GM10847 (cell line): ENCODE results near the gene RNASE4.

Experiments
- POLR2A ChIP-seq: IDR thresholded peaks from 2 replicates; pipeline ENCODE4 v1.6.1; 2011; ENCODE audit not compliant: insufficient read length; ENCODE audit errors: extremely low read depth

The RNASE4 gene

DNA sequence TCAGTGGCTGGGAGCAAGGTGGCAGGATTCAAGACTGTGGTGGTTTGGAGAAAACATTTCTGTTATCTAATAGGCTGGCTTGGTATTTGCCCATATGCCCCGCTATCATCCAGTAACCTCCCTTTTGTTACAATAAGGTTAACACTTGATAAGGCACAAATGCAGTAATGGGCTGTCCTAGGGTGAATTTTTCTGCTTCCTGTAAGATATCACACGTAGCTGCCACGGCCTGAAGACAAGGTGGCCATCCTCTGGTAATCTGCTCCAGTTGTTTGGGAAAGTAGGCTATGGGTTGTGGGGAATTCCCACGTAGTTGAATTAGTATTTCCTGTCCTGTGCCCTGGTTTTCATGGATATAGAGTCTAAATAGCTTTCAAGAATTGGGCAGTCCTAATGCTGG lies 27.3 kb downstream of the RNASE4 start:
- TF ChIP-seq POLR2A, result no peak

DNA sequence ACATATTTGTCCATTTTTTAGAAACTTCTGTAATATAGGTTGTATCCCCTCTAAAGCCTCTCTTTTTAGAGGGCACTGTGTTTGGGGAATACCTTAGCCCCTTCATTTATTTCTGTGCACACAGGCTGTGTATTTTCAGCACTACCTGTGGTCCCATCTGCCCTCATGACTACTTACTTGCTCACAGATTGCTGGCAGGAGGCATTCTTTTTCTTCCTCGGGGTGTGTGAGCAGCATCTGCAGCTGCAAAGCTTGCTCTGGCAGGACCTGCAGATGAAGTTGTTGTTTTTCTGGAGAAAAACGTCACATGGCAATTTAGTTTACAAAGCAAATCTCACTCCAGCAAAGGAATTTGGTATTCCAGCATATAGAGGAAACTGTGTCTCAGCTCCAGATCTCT lies 28.5 kb downstream of the RNASE4 start:
- TF ChIP-seq POLR2A, result no peak

DNA sequence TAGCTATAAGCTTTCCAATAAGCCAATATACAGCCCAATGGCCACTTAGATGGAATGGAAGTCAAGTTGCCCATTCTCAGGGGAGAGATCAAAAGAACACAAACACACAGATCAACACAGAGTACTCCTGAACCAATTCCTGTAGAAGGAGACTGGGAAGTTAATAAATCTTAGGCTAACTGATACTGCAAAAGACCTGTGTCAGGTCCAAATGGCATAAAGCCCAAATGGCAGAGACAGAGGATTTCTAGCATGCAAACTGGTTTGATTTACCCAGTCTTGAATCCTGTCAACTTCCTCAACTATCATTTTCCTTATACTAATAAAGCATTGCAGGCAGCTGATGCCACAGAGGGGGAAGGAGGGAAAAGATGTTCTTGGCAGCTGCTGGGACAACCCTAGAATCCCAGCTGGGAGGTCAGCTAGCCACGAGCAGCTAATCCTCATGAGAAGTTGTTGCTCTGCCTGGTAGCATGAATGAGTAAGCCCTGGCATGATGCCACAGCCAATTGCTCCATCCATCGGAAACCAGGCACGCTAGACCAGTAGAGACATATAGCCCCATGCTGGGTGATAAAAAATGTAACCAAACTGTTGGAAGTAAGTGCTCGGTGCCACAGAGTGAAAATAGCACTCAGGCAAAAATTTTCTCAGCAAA lies 30.4 kb downstream of the RNASE4 start:
- no peak for TF ChIP-seq POLR2A

DNA sequence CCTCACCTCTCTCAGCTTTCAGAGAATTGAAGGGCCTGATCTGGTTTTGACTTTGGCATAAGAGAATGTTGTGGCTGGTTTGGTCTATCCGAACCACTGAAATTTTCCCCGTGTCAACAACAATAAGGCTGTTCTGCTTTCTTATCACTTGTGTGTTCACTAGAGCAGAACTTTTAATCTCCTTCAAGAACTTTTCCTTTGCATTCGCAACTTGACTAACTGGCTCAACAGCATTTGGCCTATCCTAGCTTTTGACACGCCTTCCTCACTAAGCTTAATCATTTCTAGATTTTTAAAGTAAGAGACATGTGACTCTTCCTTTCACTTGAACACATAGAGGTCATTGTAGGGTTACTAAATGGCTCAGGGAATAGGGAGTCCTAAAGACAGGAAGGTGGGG lies 35.4 kb downstream of the RNASE4 start:
- TF ChIP-seq POLR2A, result no peak

DNA sequence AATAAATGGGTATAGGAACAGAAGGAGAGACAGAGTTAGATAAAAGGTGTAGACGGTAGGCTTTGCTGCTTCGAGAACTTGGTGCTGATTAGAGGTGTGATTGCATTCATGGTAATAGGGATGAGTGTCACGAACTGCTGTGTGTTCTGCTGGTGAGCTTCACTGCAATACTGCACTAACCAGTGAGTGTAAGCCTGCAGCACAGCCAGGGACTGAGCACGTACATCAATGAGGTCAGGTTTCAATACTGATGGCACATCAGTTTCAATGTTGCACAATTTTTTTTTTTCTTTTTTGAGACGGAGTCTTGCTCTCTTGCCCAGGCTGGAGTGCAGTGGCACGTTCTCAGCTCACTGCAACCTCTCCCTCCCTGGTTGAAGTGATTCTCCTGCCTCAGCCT lies 36.4 kb downstream of the RNASE4 start:
- TF ChIP-seq POLR2A, result no peak

DNA sequence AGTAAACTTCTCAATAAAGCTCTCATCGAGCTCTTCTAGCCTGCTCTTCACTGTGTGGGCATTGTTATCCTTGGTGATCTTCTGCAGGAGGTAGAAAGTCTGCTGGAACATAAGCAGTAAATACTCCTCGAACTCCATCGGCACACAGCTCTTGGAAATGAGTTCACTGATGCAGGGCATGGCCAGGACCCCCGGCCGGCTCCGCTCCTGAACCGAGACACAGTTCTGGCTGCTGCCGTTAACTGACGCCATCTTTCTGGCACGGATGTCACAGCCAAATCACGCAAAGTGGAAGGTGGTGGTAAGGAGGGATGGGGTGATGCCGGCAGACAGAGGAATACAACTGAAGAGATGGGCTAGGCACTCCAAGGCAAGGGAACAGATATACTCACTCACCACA lies 37.7 kb downstream of the RNASE4 start:
- TF ChIP-seq POLR2A, result no peak

DNA sequence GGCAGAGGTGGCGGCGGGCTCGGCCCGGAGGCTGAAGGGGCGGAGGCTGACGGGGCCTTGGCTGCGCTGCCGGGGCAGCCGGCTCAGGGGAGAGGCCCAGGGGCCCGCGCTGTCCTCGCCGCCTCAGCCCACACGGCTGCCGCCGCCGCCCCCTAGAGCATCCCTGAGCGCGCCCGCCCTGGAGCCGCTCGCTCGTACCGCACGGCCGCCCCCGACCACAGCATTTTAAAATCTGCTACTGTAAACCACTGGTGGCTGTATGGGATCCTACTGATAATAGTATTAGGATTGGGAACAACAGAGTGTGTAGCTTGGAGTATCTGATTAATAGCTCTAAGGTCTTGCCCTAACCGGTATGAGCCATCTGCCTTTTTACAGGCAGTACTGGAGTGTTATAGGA lies 39.1 kb downstream of the RNASE4 start:
- no peak for TF ChIP-seq POLR2A

DNA sequence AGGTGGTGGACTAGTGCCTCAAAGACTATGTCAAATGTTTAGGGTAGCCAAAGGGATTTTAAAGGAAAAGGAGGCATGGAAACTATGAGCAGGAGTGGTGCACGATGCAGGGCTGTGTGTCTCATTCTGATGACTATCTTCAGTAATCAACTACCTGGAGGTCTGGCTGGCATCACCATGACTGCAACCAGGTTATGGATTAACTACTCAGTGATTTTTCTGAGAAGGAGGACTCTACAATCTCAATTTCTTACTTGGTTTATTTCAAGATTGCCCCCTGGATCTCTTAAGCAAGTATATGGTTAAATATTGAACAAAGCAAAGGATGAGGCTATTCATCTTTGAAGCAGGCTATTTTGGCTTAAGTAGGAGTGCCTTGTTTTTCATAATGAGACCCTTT lies 42.2 kb downstream of the RNASE4 start:
- no peak for TF ChIP-seq POLR2A

DNA sequence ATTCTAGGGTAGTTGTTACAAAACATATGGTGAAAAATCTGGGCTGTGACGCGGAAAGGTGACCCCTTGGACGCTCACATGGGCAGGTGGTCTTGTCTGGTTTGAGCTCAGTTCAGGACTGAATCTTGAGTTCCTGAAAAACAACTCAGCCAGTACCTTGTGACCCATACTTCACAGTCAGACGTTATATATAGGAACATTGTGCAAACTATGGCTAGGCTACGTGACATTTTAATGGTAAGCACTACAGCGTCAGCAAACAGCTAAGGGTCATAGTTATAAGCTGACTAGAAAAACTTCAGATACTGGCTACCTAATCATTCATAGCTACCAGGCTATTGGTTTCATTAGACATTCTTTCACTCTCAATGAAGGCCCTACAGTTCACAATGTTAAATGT lies 46.5 kb downstream of the RNASE4 start:
- TF ChIP-seq POLR2A, result no peak

DNA sequence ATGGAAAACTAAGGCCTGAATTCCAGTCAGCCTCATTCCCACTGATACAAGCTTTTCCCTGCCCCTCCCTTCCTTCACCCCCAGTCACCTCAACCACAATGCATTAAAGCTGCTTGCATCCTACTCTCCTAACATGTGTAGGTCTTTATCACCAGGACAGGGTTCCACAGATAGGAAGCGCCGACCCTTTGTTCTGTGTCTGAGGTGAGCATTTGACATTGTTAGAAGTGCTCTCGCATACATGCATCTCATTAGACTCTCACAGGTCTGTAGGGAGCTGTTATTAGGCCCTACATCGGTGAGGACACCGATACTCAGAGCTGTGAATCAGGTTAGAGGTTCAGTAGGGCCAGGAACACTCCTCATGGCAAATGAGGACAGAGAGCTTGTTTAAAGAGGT lies 48.1 kb downstream of the RNASE4 start:
- no peak for TF ChIP-seq POLR2A

DNA sequence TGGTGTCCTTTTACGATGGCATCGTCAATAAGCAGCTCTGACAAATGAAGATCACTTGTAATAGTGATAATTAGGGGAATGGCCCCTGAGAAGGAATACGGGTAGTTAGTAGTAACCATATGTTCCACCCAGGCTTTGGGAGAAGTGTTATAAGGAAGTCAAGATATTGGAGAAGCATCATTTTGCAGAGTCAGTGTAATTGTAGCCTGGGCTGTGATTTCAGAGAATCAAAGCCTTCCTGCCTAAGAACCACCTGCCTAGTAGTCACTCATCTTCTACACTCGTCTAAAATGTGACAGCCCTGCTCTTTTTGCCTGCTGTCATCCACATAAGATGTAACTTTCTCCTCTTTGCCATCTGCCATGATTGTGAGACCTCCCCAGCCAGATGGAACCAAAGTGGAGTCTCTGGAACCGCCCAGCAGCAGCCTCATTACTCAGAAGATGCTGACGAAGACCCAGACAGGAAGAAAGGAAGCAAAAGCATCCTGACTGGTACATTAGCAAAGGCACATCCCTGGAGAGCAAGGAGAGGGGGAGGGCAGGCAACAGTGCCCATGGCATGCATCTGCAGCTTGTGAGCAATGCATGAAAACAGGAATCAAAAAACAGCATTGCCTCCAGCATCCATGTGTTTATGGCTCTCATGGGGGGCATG lies 48.7 kb downstream of the RNASE4 start:
- TF ChIP-seq POLR2A, result no peak

DNA sequence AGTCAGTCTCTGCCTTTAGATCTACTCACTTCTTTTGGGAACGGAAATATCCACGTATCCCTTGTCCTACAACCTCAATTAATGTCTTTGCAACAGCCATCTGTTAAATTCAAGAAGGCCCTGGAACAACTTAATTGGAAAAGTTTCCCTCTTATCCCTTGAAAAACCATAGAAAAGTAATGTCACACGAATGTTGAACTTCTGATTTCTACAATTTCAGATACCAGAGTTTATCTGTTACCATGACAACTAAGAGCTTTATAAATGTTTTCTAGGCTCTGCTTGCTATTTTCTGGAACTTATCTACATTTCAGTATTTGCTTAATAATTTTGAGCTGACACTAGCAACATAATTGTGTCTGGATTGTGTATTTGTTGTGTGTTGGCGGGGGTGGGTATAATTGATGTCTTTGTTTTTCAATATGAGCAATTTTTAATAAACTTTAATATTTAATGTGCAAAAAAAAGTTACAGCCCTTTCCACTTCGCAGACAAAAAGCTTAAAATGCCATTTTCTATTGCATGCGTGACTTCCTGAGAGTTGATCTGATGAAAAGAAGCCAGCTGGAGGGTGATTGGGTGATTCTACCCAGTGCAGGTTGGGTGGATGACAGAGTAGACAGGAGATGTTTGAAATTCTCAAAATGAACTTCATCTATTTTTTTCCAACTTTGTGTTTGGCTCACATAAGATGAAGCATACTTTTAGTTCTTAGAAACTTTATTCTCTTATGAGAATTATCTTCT lies 49.5 kb downstream of the RNASE4 start:
- no peak for TF ChIP-seq POLR2A

DNA sequence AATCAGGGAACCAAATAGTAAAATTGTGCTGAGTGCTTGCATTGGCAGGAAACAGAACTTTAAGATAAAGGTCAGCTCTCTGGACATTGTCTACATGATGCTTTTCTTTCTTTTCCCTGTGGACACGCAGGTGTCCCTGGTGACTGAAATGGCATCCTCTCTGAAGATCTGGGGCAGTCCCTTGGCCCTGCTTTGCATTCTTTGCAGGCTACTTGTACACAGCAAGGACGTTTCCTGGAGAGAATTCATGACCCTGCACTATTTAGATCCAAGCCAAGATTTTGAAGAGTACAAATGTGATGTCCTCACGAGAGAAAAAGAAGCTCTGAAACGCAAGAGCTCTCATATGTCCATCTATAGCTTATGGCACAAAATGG lies 50.1 kb downstream of the RNASE4 start:
- TF ChIP-seq POLR2A, result no peak

DNA sequence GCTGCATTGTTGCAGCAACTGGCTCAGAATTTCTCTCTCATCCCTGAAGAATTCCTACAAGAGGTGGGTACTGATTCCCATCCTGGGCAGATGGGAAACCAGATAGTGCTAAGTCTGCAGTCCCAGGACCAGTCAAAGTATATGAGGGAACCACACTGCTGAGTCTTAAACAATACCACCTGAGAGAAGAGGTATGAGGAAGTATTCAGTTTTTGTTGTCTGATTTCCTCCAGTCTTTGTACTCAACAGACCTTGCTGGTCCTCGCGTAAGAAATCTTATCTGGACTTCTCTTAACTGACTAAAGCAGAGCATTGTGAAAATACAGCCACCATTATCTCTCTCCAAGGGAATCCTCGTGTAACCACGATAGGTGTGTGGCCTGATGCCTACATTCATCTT lies 57.8 kb downstream of the RNASE4 start:
- no peak for TF ChIP-seq POLR2A

DNA sequence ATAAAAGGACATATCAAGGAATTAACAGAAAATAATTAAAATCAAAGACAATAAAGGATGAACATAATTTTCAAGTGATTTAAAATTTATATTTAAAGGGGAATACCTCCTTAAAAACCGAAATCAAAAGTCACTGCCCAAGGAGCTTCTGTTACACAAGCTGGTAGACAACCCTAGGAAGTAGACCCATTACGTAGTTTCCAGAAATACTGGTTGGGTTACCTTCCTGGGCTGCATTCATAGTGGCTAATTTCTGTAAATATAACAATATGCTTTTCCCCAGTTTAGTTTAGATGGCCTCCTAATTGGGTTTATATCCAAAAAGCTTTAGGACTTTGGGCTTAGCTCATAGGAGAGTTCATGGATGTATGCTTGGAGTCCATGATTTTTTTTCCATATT lies 59.2 kb downstream of the RNASE4 start:
- TF ChIP-seq POLR2A, result no peak

DNA sequence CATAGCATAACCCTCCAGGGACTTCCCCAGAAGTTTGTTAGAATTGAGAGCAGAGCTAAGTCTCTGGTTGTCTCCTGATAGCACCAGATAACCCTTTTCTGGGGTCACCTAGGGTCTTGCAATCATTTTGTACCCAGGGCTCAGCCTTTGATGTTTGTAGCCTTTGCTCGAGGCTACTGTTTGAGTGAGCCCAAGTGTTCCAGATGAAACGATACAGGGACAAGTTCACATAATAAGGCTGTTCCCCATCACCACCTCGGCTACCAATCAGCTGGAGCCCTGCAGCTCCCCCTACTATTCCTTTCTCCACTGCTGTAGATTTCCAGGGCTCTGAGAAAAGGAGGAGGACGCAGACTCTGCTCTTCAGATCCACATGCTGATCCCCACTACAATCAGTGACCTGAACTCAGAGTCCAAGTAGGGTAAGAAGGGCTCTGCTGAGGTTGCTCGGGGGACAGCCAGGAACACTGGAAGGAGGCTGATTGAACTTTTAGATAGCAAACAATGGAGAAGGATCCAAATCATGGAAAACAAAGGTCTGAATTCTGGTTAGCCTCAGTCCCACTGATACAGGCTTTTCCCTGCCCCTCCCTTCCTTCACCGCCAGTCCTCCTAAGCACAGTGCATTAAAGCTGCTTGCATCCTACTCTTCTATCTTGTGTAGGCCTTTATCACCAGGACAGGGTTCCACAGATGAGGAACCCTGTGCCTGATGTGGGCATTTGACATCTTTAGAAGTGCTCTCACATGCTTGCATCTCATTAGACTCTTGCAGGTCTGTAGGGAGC lies 61.4 kb downstream of the RNASE4 start, which contains the start of gene EDDM3A:
TSS of gene EDDM3A (plus strand) at position 317 of the 788 bp plus-strand sequence. CDS start 1,694 bp downstream, outside the sequence.
- no peak for TF ChIP-seq POLR2A
